ENCODE data around the gene DOC2A. TPM values are rescaled to one million over a fixed set of nuclear protein-coding genes. Genes with fewer than 3 reads are reported as not detected.

The DOC2A gene
- total and polyA plus RNA-seq, 2 donors = 0.24 to 1.3 TPM

- Histone ChIP-seq H3K4me3 (ENCODE audit: low read length in 2 of 2) (peak within 1 kb of the TSS; percentile 94 to 99), H3K36me3 (ENCODE audit: control insufficient read depth in 2 of 2, insufficient read depth in 2 of 2, low read length in 1 of 2) (peaks cover 14 to 25% of the 10 kb centered on the region in 2 donors), H3K4me1 (ENCODE audit: control insufficient read depth in 2 of 2, insufficient read depth in 2 of 2, low read length in 2 of 2) (peaks cover 22 to 36% of the 10 kb centered on the region in 2 donors), H3K27ac (ENCODE audit: low read depth in 1 of 2, low read length in 1 of 2) (peak within 1 kb of the TSS; percentile 88 to 91), H3K27me3 (ENCODE audit: control insufficient read depth in 2 of 2, insufficient read depth in 1 of 2, low read length in 1 of 2) (no peaks in the 10 kb centered on the region), H3K9me3 (ENCODE audit: control insufficient read depth in 2 of 2, insufficient read depth in 1 of 2, low read length in 1 of 2) (peaks cover 0 to 5% of the 10 kb centered on the region in 2 donors)
- WGBS = 4% methylated on average over 75 of the region's 75 CpGs
- DNase-seq (ENCODE audit: low read depth in 6 of 9, low spot score in 9 of 9) = peak; percentile 82 to 96 (median 90)
Measured at GRCh38 chr16:29973384-29974246, 37.2 kb downstream of the DOC2A start, which contains the start of gene TAOK2. Gene TAOK2 (plus strand): TSS chr16:29973868. CDS start chr16:29977773, 3,905 bp downstream.

GRCh38 chr16:29972992-29973383, 37.8 kb downstream of the DOC2A start:
- no peaks in the 10 kb centered on the region for H3K27me3 ChIP-seq (ENCODE audit: control insufficient read depth in 2 of 2, insufficient read depth in 1 of 2, low read length in 1 of 2)
- 87% methylated on average over 6 of the region's 6 CpGs for WGBS
- H3K9me3 ChIP-seq (ENCODE audit: control insufficient read depth in 2 of 2, insufficient read depth in 1 of 2, low read length in 1 of 2) = peaks cover 0 to 5% of the 10 kb centered on the region in 2 donors
- H3K4me1 ChIP-seq (ENCODE audit: control insufficient read depth in 2 of 2, insufficient read depth in 2 of 2, low read length in 2 of 2) = peaks cover 22 to 36% of the 10 kb centered on the region in 2 donors
- peaks cover 13 to 25% of the 10 kb centered on the region in 2 donors for H3K36me3 ChIP-seq (ENCODE audit: control insufficient read depth in 2 of 2, insufficient read depth in 2 of 2, low read length in 1 of 2)
- H3K27ac ChIP-seq (ENCODE audit: low read depth in 1 of 2, low read length in 1 of 2) = peak overlapping the region; percentile 71 to 91
- DNase-seq (ENCODE audit: low read depth in 6 of 9, low spot score in 9 of 9) = no peak
- peak overlapping the region; percentile 94 to 99 for H3K4me3 ChIP-seq (ENCODE audit: low read length in 2 of 2)

- peak overlapping the region; percentile 6 to 71 for H3K27ac ChIP-seq (ENCODE audit: low read depth in 1 of 2, low read length in 1 of 2)
- peaks cover 11 to 23% of the 10 kb centered on the region in 2 donors for H3K36me3 ChIP-seq (ENCODE audit: control insufficient read depth in 2 of 2, insufficient read depth in 2 of 2, low read length in 1 of 2)
Measured at GRCh38 chr16:29972500-29972899, 38.3 kb downstream of the DOC2A start.

GRCh38 chr16:29971304-29971703, 39.5 kb downstream of the DOC2A start:
- H3K27ac ChIP-seq (ENCODE audit: low read depth in 1 of 2, low read length in 1 of 2) = no peak overlapping the region
- DNase-seq (ENCODE audit: low read depth in 6 of 9, low spot score in 9 of 9) = no peak
- peaks cover 0 to 5% of the 10 kb centered on the region in 2 donors for H3K9me3 ChIP-seq (ENCODE audit: control insufficient read depth in 2 of 2, insufficient read depth in 1 of 2, low read length in 1 of 2)
- no peak overlapping the region for H3K4me3 ChIP-seq (ENCODE audit: low read length in 2 of 2)
- peaks cover 11 to 21% of the 10 kb centered on the region in 2 donors for H3K36me3 ChIP-seq (ENCODE audit: control insufficient read depth in 2 of 2, insufficient read depth in 2 of 2, low read length in 1 of 2)
- no peaks in the 10 kb centered on the region for H3K27me3 ChIP-seq (ENCODE audit: control insufficient read depth in 2 of 2, insufficient read depth in 1 of 2, low read length in 1 of 2)
- WGBS = over 99% methylated on average over 8 of the region's 8 CpGs
- H3K4me1 ChIP-seq (ENCODE audit: control insufficient read depth in 2 of 2, insufficient read depth in 2 of 2, low read length in 2 of 2) = peaks cover 19 to 31% of the 10 kb centered on the region in 2 donors

More at GRCh38 chr16:29972500-29972899, 38.3 kb downstream of the DOC2A start:
- WGBS = 94% methylated on average over 1 of the region's 1 CpG
- Histone ChIP-seq H3K4me1 (ENCODE audit: control insufficient read depth in 2 of 2, insufficient read depth in 2 of 2, low read length in 2 of 2) (peaks cover 22 to 36% of the 10 kb centered on the region in 2 donors), H3K27me3 (ENCODE audit: control insufficient read depth in 2 of 2, insufficient read depth in 1 of 2, low read length in 1 of 2) (no peaks in the 10 kb centered on the region), H3K9me3 (ENCODE audit: control insufficient read depth in 2 of 2, insufficient read depth in 1 of 2, low read length in 1 of 2) (peaks cover 0 to 5% of the 10 kb centered on the region in 2 donors), H3K4me3 (ENCODE audit: low read length in 2 of 2) (no peak overlapping the region)
- DNase-seq (ENCODE audit: low read depth in 6 of 9, low spot score in 9 of 9) = no peak

GRCh38 chr16:29968205-29968604, 42.6 kb downstream of the DOC2A start:
- WGBS = 96% methylated on average over 4 of the region's 4 CpGs
- DNase-seq (ENCODE audit: low read depth in 6 of 9, low spot score in 9 of 9) = no peak
- Histone ChIP-seq H3K27me3 (ENCODE audit: control insufficient read depth in 2 of 2, insufficient read depth in 1 of 2, low read length in 1 of 2) (no peaks in the 10 kb centered on the region), H3K9me3 (ENCODE audit: control insufficient read depth in 2 of 2, insufficient read depth in 1 of 2, low read length in 1 of 2) (peaks cover 0 to 3% of the 10 kb centered on the region in 2 donors), H3K4me1 (ENCODE audit: control insufficient read depth in 2 of 2, insufficient read depth in 2 of 2, low read length in 2 of 2) (peaks cover under 1 to 8% of the 10 kb centered on the region in 2 donors), H3K36me3 (ENCODE audit: control insufficient read depth in 2 of 2, insufficient read depth in 2 of 2, low read length in 1 of 2) (peaks cover 15 to 23% of the 10 kb centered on the region in 2 donors), H3K27ac (ENCODE audit: low read depth in 1 of 2, low read length in 1 of 2) (no peak overlapping the region), H3K4me3 (ENCODE audit: low read length in 2 of 2) (no peak overlapping the region)

- Histone ChIP-seq H3K27me3 (ENCODE audit: control insufficient read depth in 2 of 2, insufficient read depth in 1 of 2, low read length in 1 of 2) (no peaks in the 10 kb centered on the region), H3K9me3 (ENCODE audit: control insufficient read depth in 2 of 2, insufficient read depth in 1 of 2, low read length in 1 of 2) (no peaks in the 10 kb centered on the region), H3K4me1 (ENCODE audit: control insufficient read depth in 2 of 2, insufficient read depth in 2 of 2, low read length in 2 of 2) (peaks cover 12 to 18% of the 10 kb centered on the region in 2 donors), H3K4me3 (ENCODE audit: low read length in 2 of 2) (peak overlapping the region; percentile 48 to 77), H3K36me3 (ENCODE audit: control insufficient read depth in 2 of 2, insufficient read depth in 2 of 2, low read length in 1 of 2) (peaks cover 6 to 8% of the 10 kb centered on the region in 2 donors), H3K27ac (ENCODE audit: low read depth in 1 of 2, low read length in 1 of 2) (peak overlapping the region; percentile 13 to 73)
- 97% methylated on average over 14 of the region's 14 CpGs for WGBS
- DNase-seq (ENCODE audit: low read depth in 6 of 9, low spot score in 9 of 9) = no peak
Measured at GRCh38 chr16:29963021-29963743, 47.6 kb downstream of the DOC2A start.

- H3K4me1 ChIP-seq (ENCODE audit: control insufficient read depth in 2 of 2, insufficient read depth in 2 of 2, low read length in 2 of 2) = peaks cover 12 to 18% of the 10 kb centered on the region in 2 donors
- peaks cover 2 to 4% of the 10 kb centered on the region in 2 donors for H3K36me3 ChIP-seq (ENCODE audit: control insufficient read depth in 2 of 2, insufficient read depth in 2 of 2, low read length in 1 of 2)
- no peaks in the 10 kb centered on the region for H3K27me3 ChIP-seq (ENCODE audit: control insufficient read depth in 2 of 2, insufficient read depth in 1 of 2, low read length in 1 of 2)
- WGBS = 12% methylated on average over 18 of the region's 18 CpGs
- H3K27ac ChIP-seq (ENCODE audit: low read depth in 1 of 2, low read length in 1 of 2) = peak overlapping the region; percentile 73 to 81
- no peaks in the 10 kb centered on the region for H3K9me3 ChIP-seq (ENCODE audit: control insufficient read depth in 2 of 2, insufficient read depth in 1 of 2, low read length in 1 of 2)
- DNase-seq (ENCODE audit: low read depth in 6 of 9, low spot score in 9 of 9) = peak in 1 of 9 donors; percentile 34
- peak overlapping the region; percentile 48 to 77 for H3K4me3 ChIP-seq (ENCODE audit: low read length in 2 of 2)
Measured at GRCh38 chr16:29962344-29962994, 48.4 kb downstream of the DOC2A start.

- peak within 1 kb of the TSS; percentile 73 to 81 for H3K27ac ChIP-seq (ENCODE audit: low read depth in 1 of 2, low read length in 1 of 2)
- H3K9me3 ChIP-seq (ENCODE audit: control insufficient read depth in 2 of 2, insufficient read depth in 1 of 2, low read length in 1 of 2) = no peaks in the 10 kb centered on the region
- peak within 1 kb of the TSS; percentile 48 to 77 for H3K4me3 ChIP-seq (ENCODE audit: low read length in 2 of 2)
- no peaks in the 10 kb centered on the region for H3K27me3 ChIP-seq (ENCODE audit: control insufficient read depth in 2 of 2, insufficient read depth in 1 of 2, low read length in 1 of 2)
- H3K4me1 ChIP-seq (ENCODE audit: control insufficient read depth in 2 of 2, insufficient read depth in 2 of 2, low read length in 2 of 2) = peaks cover 12 to 18% of the 10 kb centered on the region in 2 donors
- under 1% methylated on average over 75 of the region's 75 CpGs for WGBS
- peaks cover 2 to 4% of the 10 kb centered on the region in 2 donors for H3K36me3 ChIP-seq (ENCODE audit: control insufficient read depth in 2 of 2, insufficient read depth in 2 of 2, low read length in 1 of 2)
- peak; percentile 72 to 97 (median 93) for DNase-seq (ENCODE audit: low read depth in 6 of 9, low spot score in 9 of 9)
Measured at GRCh38 chr16:29961479-29962343, 49.1 kb downstream of the DOC2A start, which contains the start of gene TMEM219. Gene TMEM219 (plus strand): TSS chr16:29962079. CDS start chr16:29963144, 1,065 bp downstream.

Data from thymus (tissue), 11 donors.